OCI-LY1 (cell line): ENCODE data around the gene ATG5.

Source experiments
- EZH2 ChIP-seq: fragments of 200-600 bp; sonication (generic), shearing (Covaris generic); IDR thresholded peaks from 2 replicates; pipeline ENCODE4 v1.8.0; 2017; ENCODE audit warnings: borderline replicate concordance, mixed run types, mild to moderate bottlenecking, antibody characterized with exemption, low read length, moderate library complexity, mixed read lengths
- TF ChIP-seq, protein P1 (sequence below): fragments of 200-600 bp; sonication (generic), shearing (Covaris generic); IDR thresholded peaks from 2 replicates; pipeline ENCODE4 v1.5.1; 2017; ENCODE audit warnings: mild to moderate bottlenecking, antibody characterized with exemption, low read length, moderate library complexity, mixed read lengths

- TF ChIP-seq, protein P1, sequence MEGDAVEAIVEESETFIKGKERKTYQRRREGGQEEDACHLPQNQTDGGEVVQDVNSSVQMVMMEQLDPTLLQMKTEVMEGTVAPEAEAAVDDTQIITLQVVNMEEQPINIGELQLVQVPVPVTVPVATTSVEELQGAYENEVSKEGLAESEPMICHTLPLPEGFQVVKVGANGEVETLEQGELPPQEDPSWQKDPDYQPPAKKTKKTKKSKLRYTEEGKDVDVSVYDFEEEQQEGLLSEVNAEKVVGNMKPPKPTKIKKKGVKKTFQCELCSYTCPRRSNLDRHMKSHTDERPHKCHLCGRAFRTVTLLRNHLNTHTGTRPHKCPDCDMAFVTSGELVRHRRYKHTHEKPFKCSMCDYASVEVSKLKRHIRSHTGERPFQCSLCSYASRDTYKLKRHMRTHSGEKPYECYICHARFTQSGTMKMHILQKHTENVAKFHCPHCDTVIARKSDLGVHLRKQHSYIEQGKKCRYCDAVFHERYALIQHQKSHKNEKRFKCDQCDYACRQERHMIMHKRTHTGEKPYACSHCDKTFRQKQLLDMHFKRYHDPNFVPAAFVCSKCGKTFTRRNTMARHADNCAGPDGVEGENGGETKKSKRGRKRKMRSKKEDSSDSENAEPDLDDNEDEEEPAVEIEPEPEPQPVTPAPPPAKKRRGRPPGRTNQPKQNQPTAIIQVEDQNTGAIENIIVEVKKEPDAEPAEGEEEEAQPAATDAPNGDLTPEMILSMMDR, result no peak
- no peak for TF ChIP-seq EZH2
Observed at GRCh38 chr6:106308985-106309384, 16.6 kb downstream of the ATG5 start.
